Stimulated activated CD8-positive, alpha-beta memory T cell treated with anti-CD3 and anti-CD28 coated beads, Interleukin-12 subunit alpha, Interleukin-12 subunit beta, amount 100 ng/mL, for 4 hours (primary cell): ENCODE results near the gene LNP1.
"Not testable (repeated sequence)": the region's sequence is repeated elsewhere in the genome, so short reads cannot be mapped to it uniquely, and the experiment has no call there.

Experiments
- DNase-seq: peaks from one replicate; pipeline ENCODE4 v3.0.0-alpha.2; 2020; ENCODE audit warnings: low read depth

The LNP1 gene, protein sequence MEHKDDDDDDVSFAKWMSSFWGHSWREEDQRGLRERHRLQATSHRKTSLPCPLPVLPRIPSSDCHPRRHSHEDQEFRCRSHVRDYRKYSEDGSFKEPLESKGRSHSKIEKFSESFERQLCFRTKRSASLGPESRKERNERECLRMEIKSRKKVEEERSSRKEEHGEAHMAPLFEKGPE

DNA sequence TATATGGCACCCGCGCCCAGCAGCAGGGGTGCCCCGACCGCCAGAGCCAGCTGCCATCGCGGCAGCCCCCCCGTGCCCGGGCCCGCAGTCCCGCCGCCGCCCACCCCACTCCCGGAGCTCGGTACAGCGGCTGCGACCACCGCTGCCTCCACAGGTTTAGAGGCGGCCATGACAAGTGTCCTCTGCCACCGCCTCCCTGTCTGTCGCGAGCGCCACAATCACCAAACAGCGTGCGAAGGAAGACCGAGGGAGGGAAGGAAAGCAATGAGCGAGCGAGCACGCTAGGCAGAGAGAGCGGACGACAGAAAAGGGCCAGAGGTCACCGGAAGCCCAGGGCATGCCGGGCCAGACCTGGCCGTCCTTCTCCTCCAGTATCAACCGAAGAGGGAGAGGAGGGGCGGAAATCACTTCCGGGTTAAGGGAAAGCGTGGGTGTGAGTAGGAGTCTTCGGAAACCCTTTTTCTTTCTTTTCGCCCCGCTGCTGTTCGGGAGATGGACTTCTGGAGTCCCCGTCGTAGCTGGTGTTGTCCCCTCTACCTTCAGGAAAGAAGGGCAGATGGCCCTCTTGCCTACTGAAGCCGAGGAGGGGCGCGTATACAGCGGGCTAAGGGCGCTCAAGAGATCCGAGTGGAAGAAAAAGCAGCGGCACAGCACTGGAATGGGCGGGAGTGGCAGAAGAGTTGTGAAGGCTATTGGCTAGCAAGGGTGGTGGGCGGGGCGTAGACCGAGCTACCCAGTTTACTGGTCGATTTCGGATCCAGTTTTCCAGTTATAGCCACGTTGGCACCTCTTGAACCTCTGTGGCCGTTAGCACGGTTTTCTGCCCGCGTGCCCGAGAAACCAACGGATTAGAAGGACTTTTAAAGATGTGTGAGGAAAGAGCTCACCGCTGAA, at the start of gene LNP1, which contains the start of gene TOMM70:
Gene LNP1 (plus strand): TSS at position 760 of the 894 bp plus-strand sequence. CDS start 28,191 bp downstream, outside the sequence.
Gene TOMM70 (minus strand): TSS at position 310 of the 894 bp plus-strand sequence. CDS start 140 bp downstream, at position 170.
- peak; percentile 85 for DNase-seq

- not testable (repeated sequence) for DNase-seq
Observed at GRCh38 chr3:100351770-100352169, 49.6 kb upstream of the LNP1 start.

- no peak for DNase-seq
Observed at GRCh38 chr3:100352296-100353231, 48.8 kb upstream of the LNP1 start.

DNA sequence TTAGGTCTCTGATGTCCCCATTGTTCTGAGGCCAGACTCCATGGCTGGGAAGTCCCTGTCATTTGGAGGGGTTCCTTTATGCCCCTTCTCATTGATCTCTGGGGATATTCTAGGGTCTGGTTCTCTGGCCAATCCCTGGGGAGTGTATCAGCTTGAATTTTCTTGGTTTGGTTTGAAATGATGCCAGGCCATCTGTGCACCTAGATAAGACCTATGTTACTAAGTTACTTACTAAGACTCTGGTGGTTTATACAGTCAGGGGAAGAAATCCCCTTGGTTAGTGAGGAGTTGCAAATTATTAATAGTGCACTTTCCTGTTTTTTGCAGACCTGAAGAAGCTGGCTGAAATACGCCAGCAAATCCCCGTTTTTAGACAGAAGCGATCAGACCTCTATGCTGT, 46.5 kb upstream of the LNP1 start:
- no peak for DNase-seq

- no peak for DNase-seq
Observed at GRCh38 chr3:100358413-100358812, 42.9 kb upstream of the LNP1 start.

DNA sequence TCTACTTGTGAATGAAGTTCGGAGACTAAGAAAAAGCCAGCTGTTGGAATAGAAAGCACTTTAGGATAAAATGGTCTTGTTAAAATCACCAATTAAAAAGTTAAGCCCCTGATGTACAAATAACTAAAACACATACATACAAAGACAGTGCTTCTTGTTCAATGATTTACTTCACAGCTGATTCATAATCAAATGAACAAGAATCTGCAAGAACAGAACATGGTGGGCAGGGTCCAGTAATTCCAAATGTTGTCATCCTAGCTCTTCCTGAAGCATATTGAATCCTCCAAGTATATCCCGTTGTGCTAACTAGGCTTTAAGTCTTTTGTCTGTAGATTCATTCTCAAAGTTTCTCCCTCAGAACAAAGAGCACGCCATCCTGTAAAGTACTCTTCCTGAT, 42.3 kb upstream of the LNP1 start:
- no peak for DNase-seq

GRCh38 chr3:100360757-100361496, 40.4 kb upstream of the LNP1 start:
- DNase-seq: no peak

GRCh38 chr3:100361897-100362296, 39.4 kb upstream of the LNP1 start:
- no peak for DNase-seq

- DNase-seq: no peak
Observed at GRCh38 chr3:100364421-100364820, 36.9 kb upstream of the LNP1 start.

- DNase-seq: no peak
Observed at GRCh38 chr3:100366424-100366823, 34.9 kb upstream of the LNP1 start.

DNA sequence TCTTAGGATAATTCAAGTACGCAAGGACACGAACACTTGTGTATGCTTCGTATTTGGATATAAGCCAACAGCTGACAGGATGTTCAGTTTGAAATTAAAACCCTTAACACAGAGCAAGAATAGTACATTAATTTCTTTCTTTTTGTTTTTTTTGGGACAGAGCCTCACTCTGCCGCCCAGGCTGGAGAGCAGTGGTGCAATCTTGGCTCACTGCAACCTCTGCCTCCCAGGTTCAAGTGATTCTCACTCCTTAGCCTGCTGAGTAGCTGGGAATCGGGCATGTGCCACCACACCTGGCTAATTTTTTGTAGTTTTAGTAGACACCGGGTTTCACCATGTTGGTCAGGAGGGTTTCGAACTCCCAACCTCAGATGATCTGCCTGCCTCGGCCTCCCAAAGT, 32.9 kb upstream of the LNP1 start:
- no peak for DNase-seq

DNA sequence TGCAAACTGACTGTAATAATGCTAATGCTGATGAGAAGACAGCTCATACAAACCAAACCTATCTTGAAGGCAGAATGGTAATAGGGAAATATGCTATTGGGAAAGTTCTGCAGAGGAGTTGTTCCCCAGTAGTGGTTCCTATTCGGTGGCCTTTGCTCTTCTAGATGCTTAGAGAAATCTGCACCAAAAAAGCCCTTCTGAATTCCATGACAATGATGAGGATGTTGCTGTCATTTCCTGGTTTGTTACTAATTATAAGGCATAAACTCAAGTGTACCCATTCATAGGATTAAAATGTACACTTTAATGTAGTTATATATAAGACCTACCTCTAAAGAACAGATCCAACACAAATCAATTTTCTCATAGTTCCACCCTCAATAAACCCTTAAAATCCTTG, 30.6 kb upstream of the LNP1 start:
- DNase-seq: no peak

DNA sequence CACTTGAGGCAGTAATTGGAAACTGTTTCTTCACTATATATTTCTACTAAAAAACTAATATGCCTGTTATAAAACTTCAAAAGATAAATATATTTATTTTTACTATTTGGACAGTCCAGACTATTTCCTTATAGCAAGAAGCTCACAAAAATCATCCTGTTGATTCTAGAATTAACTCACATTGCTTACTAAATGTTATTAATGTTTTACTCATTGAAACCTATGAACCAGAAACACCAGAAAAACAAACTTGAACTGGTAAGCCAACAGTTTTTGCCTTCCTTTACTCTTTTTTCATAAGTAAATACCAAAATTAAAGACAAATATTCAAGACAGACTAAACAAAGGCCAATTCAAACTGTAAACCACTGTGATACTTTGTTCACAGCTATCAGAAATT, 26.8 kb upstream of the LNP1 start:
- DNase-seq: no peak

- DNase-seq: no peak
Observed at GRCh38 chr3:100376301-100376700, 25.0 kb upstream of the LNP1 start.

- DNase-seq: no peak
Observed at GRCh38 chr3:100384733-100385525, 16.4 kb upstream of the LNP1 start.

DNA sequence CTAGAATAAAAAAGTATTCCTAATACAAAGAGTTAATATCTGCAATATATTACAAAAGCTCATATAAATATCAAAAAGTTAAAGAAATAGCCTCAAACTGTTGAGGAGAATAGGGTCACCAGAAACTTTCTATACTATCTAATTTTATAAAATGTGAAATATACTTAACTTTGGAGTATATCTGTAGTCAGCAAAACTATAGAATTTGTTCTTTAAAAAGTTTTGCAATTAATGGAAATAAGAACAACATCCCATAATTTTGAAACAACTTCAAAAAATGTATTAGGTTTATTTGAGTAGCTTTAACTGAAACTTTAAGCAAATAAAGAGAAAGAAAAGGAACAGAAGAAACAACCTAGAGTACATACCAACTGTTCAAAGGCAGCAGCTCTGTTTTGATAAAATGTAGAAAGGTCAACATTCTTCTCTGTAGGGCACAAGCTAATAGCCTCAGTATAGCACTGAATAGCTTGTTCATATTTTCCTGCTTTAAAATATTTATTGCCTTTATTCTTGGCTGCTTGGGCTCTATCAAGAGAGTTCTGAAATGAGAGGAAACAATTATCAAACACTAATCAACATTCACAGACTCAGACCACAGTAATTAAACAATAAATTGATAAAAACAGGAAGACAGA, 14.8 kb upstream of the LNP1 start:
- DNase-seq: no peak

GRCh38 chr3:100389025-100389424, 12.3 kb upstream of the LNP1 start:
- no peak for DNase-seq

DNA sequence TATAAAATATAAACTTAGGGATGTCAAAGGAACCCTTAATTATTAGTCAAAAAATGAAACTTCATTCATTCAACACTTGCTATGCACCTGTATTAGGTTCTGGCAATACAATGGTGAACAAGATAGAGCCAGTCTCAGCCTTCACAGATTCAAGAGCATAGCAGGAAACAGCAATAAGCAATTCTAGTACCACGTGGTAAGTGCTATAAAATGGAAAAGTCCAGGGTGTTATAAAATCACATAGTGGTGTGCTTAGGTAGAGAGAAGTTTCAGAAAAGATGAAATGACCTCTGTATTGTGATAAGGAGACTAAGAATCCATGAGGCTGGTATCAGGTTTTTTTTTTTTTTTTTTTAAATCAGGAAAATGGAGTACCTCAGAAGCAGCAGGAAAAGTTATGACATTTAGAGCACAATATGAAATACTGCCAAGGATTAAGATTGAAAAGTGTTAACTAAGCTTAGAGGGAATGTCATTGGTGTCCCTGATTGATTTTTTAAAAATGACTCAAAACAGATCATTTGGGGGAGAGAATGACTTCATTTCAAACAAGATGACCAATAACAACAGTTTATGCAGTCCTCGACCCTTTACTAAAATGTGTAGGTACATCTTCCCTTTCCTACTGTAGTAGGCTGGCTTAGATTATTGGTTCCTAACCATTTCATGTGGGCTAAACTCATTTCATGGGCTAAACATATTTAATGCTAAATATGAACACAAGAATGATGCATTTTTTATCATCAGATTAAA, 5.5 kb upstream of the LNP1 start:
- DNase-seq: no peak

DNA sequence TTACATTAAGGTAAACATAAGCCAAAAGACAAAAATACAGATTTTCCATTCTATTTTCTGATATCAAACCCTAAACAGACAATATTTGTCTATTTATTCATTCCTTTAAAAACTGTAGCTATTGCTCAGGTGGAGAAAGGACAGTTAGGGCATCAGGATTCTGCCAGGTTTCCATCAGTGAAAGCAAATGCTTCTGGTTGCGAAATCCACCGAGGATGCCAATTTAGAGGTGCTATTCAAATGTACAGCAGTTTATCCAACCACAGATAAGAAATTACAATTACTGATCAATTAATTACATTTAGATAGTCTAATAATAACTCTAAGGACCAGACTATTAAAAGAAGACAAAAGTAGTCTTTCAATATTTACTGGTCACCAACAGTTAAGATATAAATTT, 4.4 kb upstream of the LNP1 start:
- no peak for DNase-seq
